HG02623 (cell line): ENCODE measurements around the gene FOXF2.

Source experiments
- ATAC-seq: cut with Tn5 transposase; IDR thresholded peaks from one replicate; pipeline ENCODE4 v1.9.1; 2021; ENCODE audit warnings: moderate library complexity; ENCODE audit not compliant: unreplicated experiment

FOXF2 gene

GRCh38 chr6:1405221-1405620 is 15.8 kb downstream of the FOXF2 start:
- no peak for ATAC-seq

- no peak for ATAC-seq
Observed at GRCh38 chr6:1406306-1407072, 17.1 kb downstream of the FOXF2 start.

- no peak for ATAC-seq
Observed at GRCh38 chr6:1407499-1407990, 18.2 kb downstream of the FOXF2 start.

- ATAC-seq = no peak
Observed at GRCh38 chr6:1409774-1410465, 20.5 kb downstream of the FOXF2 start.

GRCh38 chr6:1412901-1413300 is 23.5 kb downstream of the FOXF2 start:
- ATAC-seq = no peak

GRCh38 chr6:1415416-1416063 is 26.2 kb downstream of the FOXF2 start:
- no peak for ATAC-seq

- no peak for ATAC-seq
Observed at GRCh38 chr6:1416191-1416760, 26.9 kb downstream of the FOXF2 start.

GRCh38 chr6:1416820-1417219 is 27.4 kb downstream of the FOXF2 start:
- no peak for ATAC-seq

- ATAC-seq = no peak
Observed at GRCh38 chr6:1417718-1418117, 28.3 kb downstream of the FOXF2 start.

- no peak for ATAC-seq
Observed at GRCh38 chr6:1418471-1419191, 29.3 kb downstream of the FOXF2 start.

GRCh38 chr6:1420382-1420781 is 31.0 kb downstream of the FOXF2 start:
- no peak for ATAC-seq

GRCh38 chr6:1422290-1422689 is 32.9 kb downstream of the FOXF2 start:
- ATAC-seq = no peak

GRCh38 chr6:1423578-1423977 is 34.2 kb downstream of the FOXF2 start:
- ATAC-seq = no peak

GRCh38 chr6:1424306-1424927 is 35.0 kb downstream of the FOXF2 start:
- no peak for ATAC-seq

GRCh38 chr6:1426416-1426815 is 37.0 kb downstream of the FOXF2 start:
- no peak for ATAC-seq

GRCh38 chr6:1435806-1436205 is 46.4 kb downstream of the FOXF2 start:
- ATAC-seq = no peak

- no peak for ATAC-seq
Observed at GRCh38 chr6:1436334-1437306, 47.2 kb downstream of the FOXF2 start.

- ATAC-seq = no peak
Observed at GRCh38 chr6:1437553-1438406, 48.4 kb downstream of the FOXF2 start.
